GM12878 (cell line): ENCODE data around the gene TNP2. TPM values are rescaled to one million over a fixed set of nuclear protein-coding genes. Genes with fewer than 3 reads are reported as not detected.
A peak's percentile ranks its signal among the peaks of the same experiment; 100 is the strongest.

Experiments used
- GABPA ChIP-seq: IDR thresholded peaks from 2 replicates; pipeline ENCODE4 v1.6.1; 2014; ENCODE audit warnings: antibody characterized with exemption, low read depth, mild to moderate bottlenecking, inconsistent platforms
- HDAC6 ChIP-seq: fragments of 200-600 bp; sonication (generic); IDR thresholded peaks from one replicate; pipeline ENCODE4 v1.8.0; 2017; ENCODE audit warnings: antibody characterized with exemption; ENCODE audit not compliant: unreplicated experiment
- IKZF1 ChIP-seq: fragments of 450-650 bp; conservative IDR thresholded peaks from 2 replicates; pipeline ENCODE4 v1.6.1; 2017; ENCODE audit warnings: antibody characterized with exemption, mild to moderate bottlenecking
- JUND ChIP-seq: IDR thresholded peaks from 2 replicates; pipeline ENCODE4 v1.6.1; 2012; ENCODE audit warnings: low read depth, mild to moderate bottlenecking, low read length, improper control_type of control experiment, moderate library complexity
- MTA2 ChIP-seq: fragments of 450-650 bp; IDR thresholded peaks from 2 replicates; pipeline ENCODE4 v1.6.1; 2016; ENCODE audit warnings: low read depth, mild to moderate bottlenecking, moderate library complexity
- NRF1 ChIP-seq: conservative IDR thresholded peaks from 2 replicates; pipeline ENCODE4 v1.6.1; 2011; ENCODE audit warnings: mild to moderate bottlenecking, low read depth, low read length, improper control_type of control experiment
- POLR2A ChIP-seq: IDR thresholded peaks from 2 replicates; pipeline ENCODE4 v1.6.1; 2011; ENCODE audit warnings: low read depth, mild to moderate bottlenecking, low read length
- RAD21 ChIP-seq: IDR thresholded peaks from 2 replicates; pipeline ENCODE4 v1.6.1; 2011; ENCODE audit warnings: mild to moderate bottlenecking, low read depth, low read length, moderate library complexity; ENCODE audit not compliant: insufficient read depth
- RAD51 ChIP-seq: fragments of 450-650 bp; IDR thresholded peaks from 2 replicates; pipeline ENCODE4 v1.6.1; 2016; ENCODE audit warnings: moderate library complexity, mild to moderate bottlenecking, inconsistent platforms
- SIN3A ChIP-seq: IDR thresholded peaks from 2 replicates; pipeline ENCODE4 v1.6.1; 2012; ENCODE audit warnings: low read depth, low read length, improper control_type of control experiment
- SMARCA5 ChIP-seq: fragments of 450-650 bp; IDR thresholded peaks from 2 replicates; pipeline ENCODE4 v1.6.1; 2017; ENCODE audit warnings: mild to moderate bottlenecking
- TARDBP ChIP-seq: IDR thresholded peaks from 2 replicates; pipeline ENCODE4 v1.6.1; 2016; ENCODE audit warnings: borderline replicate concordance
- TBL1XR1 ChIP-seq: IDR thresholded peaks from 2 replicates; pipeline ENCODE4 v1.6.1; 2012; ENCODE audit warnings: low read depth, low read length, improper control_type of control experiment
- ZNF217 ChIP-seq: fragments of 450-650 bp; IDR thresholded peaks from 2 replicates; pipeline ENCODE4 v1.6.1; 2017; ENCODE audit warnings: antibody characterized with exemption, mild to moderate bottlenecking
- ZNF274 ChIP-seq: IDR thresholded peaks from one replicate; pipeline ENCODE4 v1.8.0; 2011; ENCODE audit not compliant: insufficient read length, insufficient read depth
- polyA plus RNA-seq, 11 experiments: library from polyadenylated mRNA; depleted of rRNA in 4 of 11; unstranded in 6 of 11; stranded (reverse) in 5 of 11; fragments of >200 nt; fragmentation: Nextera tagmentation in 4 of 11; fragmentation: Illumina TruSeq in 1 of 11; extraction: Ambion mirVana in 4 of 11; extraction: Trizol in 1 of 11; gene quantifications; 1 replicate in 1 of 11; 2 replicates in 10 of 11; pipeline versions ENCODE4 v1.2.1 to v1.2.3, GENCODE V29; 2011 to 2016; ENCODE audit warnings: inconsistent platforms in 2 of 11, missing spikeins in 2 of 11, low read depth in 1 of 11
- total RNA-seq, 4 experiments: library from RNA; depleted of rRNA in 3 of 4; stranded (reverse); fragments of >200 nt in 3 of 4; fragmentation: Illumina TruSeq in 1 of 4; extraction: Trizol in 1 of 4; gene quantifications; 2 replicates each; pipeline versions ENCODE4 v1.2.1 to v1.2.3, GENCODE V29; 2013 to 2021
- TF ChIP-seq, protein P1 (sequence below): fragments of 450-650 bp; IDR thresholded peaks from 2 replicates; pipeline ENCODE4 v1.6.1; 2017; ENCODE audit warnings: mild to moderate bottlenecking, moderate library complexity
- TF ChIP-seq, protein P2 (sequence below): fragments of 450-650 bp; IDR thresholded peaks from 2 replicates; pipeline ENCODE4 v1.6.1; 2017; ENCODE audit warnings: borderline replicate concordance
- TF ChIP-seq, protein P3 (sequence below): IDR thresholded peaks from 2 replicates; pipeline ENCODE4 v1.6.1; 2012; ENCODE audit warnings: low read depth, low read length, improper control_type of control experiment
- TF ChIP-seq, protein P4 (sequence below): fragments of 450-650 bp; IDR thresholded peaks from 2 replicates; pipeline ENCODE4 v1.6.1; 2018; ENCODE audit warnings: mild to moderate bottlenecking, low read depth, moderate library complexity; ENCODE audit not compliant: partially characterized antibody
- TF ChIP-seq, protein P5 (sequence below): IDR thresholded peaks from 2 replicates; pipeline ENCODE4 v1.6.1; 2011; ENCODE audit warnings: low read depth, mild to moderate bottlenecking, low read length, moderate library complexity, borderline replicate concordance; ENCODE audit errors: extremely low read depth

The TNP2 gene
- total and polyA plus RNA-seq, 10 of the 15 experiments (the other 5 are each of a cell fraction or from before 2014, with no cell fraction given) = not detected

DNA sequence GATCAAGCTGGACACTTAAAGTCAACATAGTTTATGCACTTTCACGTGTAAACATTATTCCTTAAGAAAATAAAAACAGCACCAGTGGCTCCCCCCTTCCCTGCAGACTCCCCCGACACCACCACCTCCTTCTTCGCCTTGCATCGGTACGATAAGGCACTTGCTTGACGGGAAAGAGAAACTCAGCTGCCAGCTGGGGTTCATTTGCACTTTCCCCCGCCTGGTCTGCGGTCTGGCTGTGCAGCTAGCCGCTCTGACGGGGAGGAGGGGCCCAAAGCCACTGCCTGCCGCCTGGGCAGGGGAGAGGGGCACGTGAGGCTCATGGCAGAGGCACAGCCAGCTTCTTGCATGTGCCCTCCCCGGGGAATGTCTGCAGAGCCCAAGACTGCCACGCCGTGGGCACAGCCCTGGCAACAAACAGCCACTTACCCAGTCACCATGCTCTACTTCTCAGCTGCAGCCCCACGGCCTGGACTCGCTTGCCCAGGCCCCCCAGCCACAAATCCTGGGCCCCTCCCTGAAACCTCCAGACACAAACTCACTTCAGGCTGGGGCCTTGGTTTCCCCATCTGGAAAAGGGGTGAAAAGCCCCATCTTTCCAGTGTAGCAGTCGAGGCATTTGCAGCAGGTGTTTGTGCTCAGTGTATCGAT, 28.5 kb upstream of the TNP2 start (continued):
- TF ChIP-seq NRF1 = no peak
- peak; percentile 85 for TF ChIP-seq RAD51
- TF ChIP-seq, protein P1, sequence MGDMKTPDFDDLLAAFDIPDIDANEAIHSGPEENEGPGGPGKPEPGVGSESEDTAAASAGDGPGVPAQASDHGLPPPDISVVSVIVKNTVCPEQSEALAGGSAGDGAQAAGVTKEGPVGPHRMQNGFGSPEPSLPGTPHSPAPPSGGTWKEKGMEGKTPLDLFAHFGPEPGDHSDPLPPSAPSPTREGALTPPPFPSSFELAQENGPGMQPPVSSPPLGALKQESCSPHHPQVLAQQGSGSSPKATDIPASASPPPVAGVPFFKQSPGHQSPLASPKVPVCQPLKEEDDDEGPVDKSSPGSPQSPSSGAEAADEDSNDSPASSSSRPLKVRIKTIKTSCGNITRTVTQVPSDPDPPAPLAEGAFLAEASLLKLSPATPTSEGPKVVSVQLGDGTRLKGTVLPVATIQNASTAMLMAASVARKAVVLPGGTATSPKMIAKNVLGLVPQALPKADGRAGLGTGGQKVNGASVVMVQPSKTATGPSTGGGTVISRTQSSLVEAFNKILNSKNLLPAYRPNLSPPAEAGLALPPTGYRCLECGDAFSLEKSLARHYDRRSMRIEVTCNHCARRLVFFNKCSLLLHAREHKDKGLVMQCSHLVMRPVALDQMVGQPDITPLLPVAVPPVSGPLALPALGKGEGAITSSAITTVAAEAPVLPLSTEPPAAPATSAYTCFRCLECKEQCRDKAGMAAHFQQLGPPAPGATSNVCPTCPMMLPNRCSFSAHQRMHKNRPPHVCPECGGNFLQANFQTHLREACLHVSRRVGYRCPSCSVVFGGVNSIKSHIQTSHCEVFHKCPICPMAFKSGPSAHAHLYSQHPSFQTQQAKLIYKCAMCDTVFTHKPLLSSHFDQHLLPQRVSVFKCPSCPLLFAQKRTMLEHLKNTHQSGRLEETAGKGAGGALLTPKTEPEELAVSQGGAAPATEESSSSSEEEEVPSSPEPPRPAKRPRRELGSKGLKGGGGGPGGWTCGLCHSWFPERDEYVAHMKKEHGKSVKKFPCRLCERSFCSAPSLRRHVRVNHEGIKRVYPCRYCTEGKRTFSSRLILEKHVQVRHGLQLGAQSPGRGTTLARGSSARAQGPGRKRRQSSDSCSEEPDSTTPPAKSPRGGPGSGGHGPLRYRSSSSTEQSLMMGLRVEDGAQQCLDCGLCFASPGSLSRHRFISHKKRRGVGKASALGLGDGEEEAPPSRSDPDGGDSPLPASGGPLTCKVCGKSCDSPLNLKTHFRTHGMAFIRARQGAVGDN = peak; percentile 96
- TF ChIP-seq TBL1XR1 = peak; percentile 88
- TF ChIP-seq TARDBP = peak; percentile 82
- TF ChIP-seq SMARCA5 = peak; percentile 68
- no peak for TF ChIP-seq GABPA
- 0 out of 2 replicates have a peak, but pooled peaks have one; percentile 5 for TF ChIP-seq JUND
- TF ChIP-seq, protein P2, sequence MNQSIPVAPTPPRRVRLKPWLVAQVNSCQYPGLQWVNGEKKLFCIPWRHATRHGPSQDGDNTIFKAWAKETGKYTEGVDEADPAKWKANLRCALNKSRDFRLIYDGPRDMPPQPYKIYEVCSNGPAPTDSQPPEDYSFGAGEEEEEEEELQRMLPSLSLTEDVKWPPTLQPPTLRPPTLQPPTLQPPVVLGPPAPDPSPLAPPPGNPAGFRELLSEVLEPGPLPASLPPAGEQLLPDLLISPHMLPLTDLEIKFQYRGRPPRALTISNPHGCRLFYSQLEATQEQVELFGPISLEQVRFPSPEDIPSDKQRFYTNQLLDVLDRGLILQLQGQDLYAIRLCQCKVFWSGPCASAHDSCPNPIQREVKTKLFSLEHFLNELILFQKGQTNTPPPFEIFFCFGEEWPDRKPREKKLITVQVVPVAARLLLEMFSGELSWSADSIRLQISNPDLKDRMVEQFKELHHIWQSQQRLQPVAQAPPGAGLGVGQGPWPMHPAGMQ = no peak; the same call in 1 of the 2 replicates
- TF ChIP-seq, protein P3, sequence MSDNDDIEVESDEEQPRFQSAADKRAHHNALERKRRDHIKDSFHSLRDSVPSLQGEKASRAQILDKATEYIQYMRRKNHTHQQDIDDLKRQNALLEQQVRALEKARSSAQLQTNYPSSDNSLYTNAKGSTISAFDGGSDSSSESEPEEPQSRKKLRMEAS = peak; percentile 64; the same call in 1 of the 2 replicates
- peak; percentile 58 for TF ChIP-seq POLR2A
- peak; percentile 96 for TF ChIP-seq IKZF1
- no peak for TF ChIP-seq ZNF274
- TF ChIP-seq SIN3A = no peak
- TF ChIP-seq, protein P4, sequence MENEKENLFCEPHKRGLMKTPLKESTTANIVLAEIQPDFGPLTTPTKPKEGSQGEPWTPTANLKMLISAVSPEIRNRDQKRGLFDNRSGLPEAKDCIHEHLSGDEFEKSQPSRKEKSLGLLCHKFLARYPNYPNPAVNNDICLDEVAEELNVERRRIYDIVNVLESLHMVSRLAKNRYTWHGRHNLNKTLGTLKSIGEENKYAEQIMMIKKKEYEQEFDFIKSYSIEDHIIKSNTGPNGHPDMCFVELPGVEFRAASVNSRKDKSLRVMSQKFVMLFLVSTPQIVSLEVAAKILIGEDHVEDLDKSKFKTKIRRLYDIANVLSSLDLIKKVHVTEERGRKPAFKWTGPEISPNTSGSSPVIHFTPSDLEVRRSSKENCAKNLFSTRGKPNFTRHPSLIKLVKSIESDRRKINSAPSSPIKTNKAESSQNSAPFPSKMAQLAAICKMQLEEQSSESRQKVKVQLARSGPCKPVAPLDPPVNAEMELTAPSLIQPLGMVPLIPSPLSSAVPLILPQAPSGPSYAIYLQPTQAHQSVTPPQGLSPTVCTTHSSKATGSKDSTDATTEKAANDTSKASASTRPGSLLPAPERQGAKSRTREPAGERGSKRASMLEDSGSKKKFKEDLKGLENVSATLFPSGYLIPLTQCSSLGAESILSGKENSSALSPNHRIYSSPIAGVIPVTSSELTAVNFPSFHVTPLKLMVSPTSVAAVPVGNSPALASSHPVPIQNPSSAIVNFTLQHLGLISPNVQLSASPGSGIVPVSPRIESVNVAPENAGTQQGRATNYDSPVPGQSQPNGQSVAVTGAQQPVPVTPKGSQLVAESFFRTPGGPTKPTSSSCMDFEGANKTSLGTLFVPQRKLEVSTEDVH = no peak
- peak; percentile 88 for TF ChIP-seq ZNF217
- TF ChIP-seq MTA2 = peak; percentile 88
- TF ChIP-seq HDAC6 = no peak
- 0 out of 2 replicates have a peak, but pooled peaks have one; percentile 13 for TF ChIP-seq RAD21
- TF ChIP-seq, protein P5, sequence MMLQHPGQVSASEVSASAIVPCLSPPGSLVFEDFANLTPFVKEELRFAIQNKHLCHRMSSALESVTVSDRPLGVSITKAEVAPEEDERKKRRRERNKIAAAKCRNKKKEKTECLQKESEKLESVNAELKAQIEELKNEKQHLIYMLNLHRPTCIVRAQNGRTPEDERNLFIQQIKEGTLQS = no peak
